GM23248 (cell line): Measurements from ENCODE around the gene SLC37A1.

Experiments used
- EZH2 ChIP-seq: fragments of 200-600 bp; sonication (generic); IDR thresholded peaks from 2 replicates; pipeline ENCODE4 v1.6.1; 2018; ENCODE audit warnings: antibody characterized with exemption, mild to moderate bottlenecking; ENCODE audit not compliant: insufficient read depth, poor library complexity, severe bottlenecking
- EZH2phosphoT487 ChIP-seq: fragments of 200-600 bp; sonication (generic); IDR thresholded peaks from 2 replicates; pipeline ENCODE4 v1.6.1; 2018; ENCODE audit warnings: antibody characterized with exemption, moderate library complexity, mild to moderate bottlenecking, low read depth; ENCODE audit not compliant: insufficient read depth

- TF ChIP-seq EZH2, result no peak
- no peak for TF ChIP-seq EZH2phosphoT487
Measured at GRCh38 chr21:42580793-42581321, 67.2 kb downstream of the SLC37A1 start.
